IMR-90 (cell line): ENCODE data around the gene CFAP97D1.

Experiments used
- CEBPB ChIP-seq: IDR thresholded peaks from 2 replicates; pipeline ENCODE4 v1.6.1; 2012; ENCODE audit warnings: low read depth, low read length, improper control_type of control experiment
- ELK1 ChIP-seq: fragments of 150-350 bp; IDR thresholded peaks from 2 replicates; pipeline ENCODE4 v1.6.1; 2016; ENCODE audit warnings: low read depth, mild to moderate bottlenecking, low read length, moderate library complexity, borderline replicate concordance
- MAFK ChIP-seq: IDR thresholded peaks from 2 replicates; pipeline ENCODE4 v1.6.1; 2012; ENCODE audit warnings: low read depth, low read length, improper control_type of control experiment
- POLR2A ChIP-seq: IDR thresholded peaks from 2 replicates; pipeline ENCODE4 v1.6.1; 2012; ENCODE audit warnings: mild to moderate bottlenecking, low read depth, low read length
- RAD21 ChIP-seq: IDR thresholded peaks from 2 replicates; pipeline ENCODE4 v1.6.1; 2012; ENCODE audit warnings: low read length, improper control_type of control experiment
- RCOR1 ChIP-seq: IDR thresholded peaks from 2 replicates; pipeline ENCODE4 v1.6.1; 2012; ENCODE audit warnings: mild to moderate bottlenecking, low read length, improper control_type of control experiment; ENCODE audit not compliant: insufficient replicate concordance
- RFX5 ChIP-seq: IDR thresholded peaks from 2 replicates; pipeline ENCODE4 v1.8.0; 2012; ENCODE audit warnings: low read depth, mild to moderate bottlenecking, low read length, moderate library complexity
- SMC3 ChIP-seq: fragments of 150-350 bp; IDR thresholded peaks from 2 replicates; pipeline ENCODE4 v1.6.1; 2016; ENCODE audit warnings: low read depth, mild to moderate bottlenecking, antibody characterized with exemption, low read length, moderate library complexity
- TF ChIP-seq, protein P1 (sequence below): conservative IDR thresholded peaks from 2 replicates; pipeline ENCODE4 v1.5.1; 2012; ENCODE audit warnings: mild to moderate bottlenecking, low read depth, low read length, improper control_type of control experiment
- TF ChIP-seq, protein P2 (sequence below): fragments of 150-350 bp; IDR thresholded peaks from 2 replicates; pipeline ENCODE4 v1.6.1; 2017; ENCODE audit warnings: mild to moderate bottlenecking, antibody characterized with exemption, low read length, low read depth

DNA sequence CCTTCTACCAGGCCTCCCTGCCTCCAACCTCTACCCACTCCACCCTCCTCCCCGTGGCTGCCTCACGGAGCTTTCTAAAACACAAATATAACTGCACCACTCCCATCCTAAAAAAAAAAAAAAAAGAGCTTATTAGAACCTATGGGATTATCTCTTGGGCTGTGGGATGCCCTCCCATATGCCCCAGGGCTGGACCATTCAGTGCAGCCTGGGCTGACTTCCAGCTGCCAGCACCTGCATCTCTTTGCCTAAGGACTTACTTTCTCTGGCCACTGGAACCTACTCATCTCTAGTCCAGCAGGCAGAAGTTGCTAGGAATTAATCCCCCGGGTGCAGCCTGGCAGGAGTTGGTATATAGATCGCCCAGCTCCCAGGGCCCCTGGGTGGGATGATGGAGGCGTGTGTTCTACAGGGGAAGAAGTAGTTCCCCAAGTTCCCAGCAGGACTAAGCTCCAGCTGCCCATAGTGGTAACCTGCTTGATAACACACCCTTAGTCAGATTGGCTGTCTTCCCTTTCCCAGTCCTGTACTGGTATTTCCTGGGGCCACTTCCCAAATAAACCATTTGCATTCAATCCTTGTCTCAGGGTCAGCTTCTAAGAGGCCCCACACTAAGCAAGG lies 42.4 kb downstream of the CFAP97D1 start:
- TF ChIP-seq ELK1 (no peak), POLR2A (no peak), RAD21 (no peak), SMC3 (no peak), MAFK (no peak), RFX5 (no peak), RCOR1 (no peak), CEBPB (no peak)
- TF ChIP-seq, protein P1, sequence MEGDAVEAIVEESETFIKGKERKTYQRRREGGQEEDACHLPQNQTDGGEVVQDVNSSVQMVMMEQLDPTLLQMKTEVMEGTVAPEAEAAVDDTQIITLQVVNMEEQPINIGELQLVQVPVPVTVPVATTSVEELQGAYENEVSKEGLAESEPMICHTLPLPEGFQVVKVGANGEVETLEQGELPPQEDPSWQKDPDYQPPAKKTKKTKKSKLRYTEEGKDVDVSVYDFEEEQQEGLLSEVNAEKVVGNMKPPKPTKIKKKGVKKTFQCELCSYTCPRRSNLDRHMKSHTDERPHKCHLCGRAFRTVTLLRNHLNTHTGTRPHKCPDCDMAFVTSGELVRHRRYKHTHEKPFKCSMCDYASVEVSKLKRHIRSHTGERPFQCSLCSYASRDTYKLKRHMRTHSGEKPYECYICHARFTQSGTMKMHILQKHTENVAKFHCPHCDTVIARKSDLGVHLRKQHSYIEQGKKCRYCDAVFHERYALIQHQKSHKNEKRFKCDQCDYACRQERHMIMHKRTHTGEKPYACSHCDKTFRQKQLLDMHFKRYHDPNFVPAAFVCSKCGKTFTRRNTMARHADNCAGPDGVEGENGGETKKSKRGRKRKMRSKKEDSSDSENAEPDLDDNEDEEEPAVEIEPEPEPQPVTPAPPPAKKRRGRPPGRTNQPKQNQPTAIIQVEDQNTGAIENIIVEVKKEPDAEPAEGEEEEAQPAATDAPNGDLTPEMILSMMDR, result no peak
- TF ChIP-seq, protein P2, sequence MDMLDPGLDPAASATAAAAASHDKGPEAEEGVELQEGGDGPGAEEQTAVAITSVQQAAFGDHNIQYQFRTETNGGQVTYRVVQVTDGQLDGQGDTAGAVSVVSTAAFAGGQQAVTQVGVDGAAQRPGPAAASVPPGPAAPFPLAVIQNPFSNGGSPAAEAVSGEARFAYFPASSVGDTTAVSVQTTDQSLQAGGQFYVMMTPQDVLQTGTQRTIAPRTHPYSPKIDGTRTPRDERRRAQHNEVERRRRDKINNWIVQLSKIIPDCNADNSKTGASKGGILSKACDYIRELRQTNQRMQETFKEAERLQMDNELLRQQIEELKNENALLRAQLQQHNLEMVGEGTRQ, result no peak
